Fibroblast of the aortic adventitia (primary cell): Measurements from ENCODE around the gene CSPG4. TPM values are rescaled to one million over a fixed set of nuclear protein-coding genes. Genes with fewer than 3 reads are reported as not detected.
"Not testable (repeated sequence)": the region's sequence is repeated elsewhere in the genome, so short reads cannot be mapped to it uniquely, and the experiment has no call there.

Source experiments
- DNase-seq: peaks from one replicate; pipeline ENCODE4 v3.0.0-alpha.2; 2010; ENCODE audit warnings: low read depth
- H3K4me3 ChIP-seq: 2 replicates; pipeline ENCODE4 v1.5.1; 2011; ENCODE audit warnings: low read depth, mild to moderate bottlenecking, control low read depth, low read length, moderate library complexity
- total RNA-seq: library from RNA; depleted of rRNA; stranded (reverse); fragments of >200 nt; gene quantifications from 2 replicates; pipeline ENCODE4 v1.2.3, GENCODE V29; 2012; ENCODE audit warnings: low replicate concordance
- TF ChIP-seq, protein P1 (sequence below): IDR thresholded peaks from 2 replicates; pipeline ENCODE4 v1.5.1; 2011; ENCODE audit warnings: mild to moderate bottlenecking, low read length, control low read depth, inconsistent platforms; ENCODE audit not compliant: insufficient read depth

Gene CSPG4
- total RNA-seq, 1 donor = 27.8 TPM

GRCh38 chr15:75704263-75704615 is 8.4 kb downstream of the CSPG4 start:
- no peak overlapping the region for H3K4me3 ChIP-seq
- no peak for DNase-seq
- TF ChIP-seq, protein P1, sequence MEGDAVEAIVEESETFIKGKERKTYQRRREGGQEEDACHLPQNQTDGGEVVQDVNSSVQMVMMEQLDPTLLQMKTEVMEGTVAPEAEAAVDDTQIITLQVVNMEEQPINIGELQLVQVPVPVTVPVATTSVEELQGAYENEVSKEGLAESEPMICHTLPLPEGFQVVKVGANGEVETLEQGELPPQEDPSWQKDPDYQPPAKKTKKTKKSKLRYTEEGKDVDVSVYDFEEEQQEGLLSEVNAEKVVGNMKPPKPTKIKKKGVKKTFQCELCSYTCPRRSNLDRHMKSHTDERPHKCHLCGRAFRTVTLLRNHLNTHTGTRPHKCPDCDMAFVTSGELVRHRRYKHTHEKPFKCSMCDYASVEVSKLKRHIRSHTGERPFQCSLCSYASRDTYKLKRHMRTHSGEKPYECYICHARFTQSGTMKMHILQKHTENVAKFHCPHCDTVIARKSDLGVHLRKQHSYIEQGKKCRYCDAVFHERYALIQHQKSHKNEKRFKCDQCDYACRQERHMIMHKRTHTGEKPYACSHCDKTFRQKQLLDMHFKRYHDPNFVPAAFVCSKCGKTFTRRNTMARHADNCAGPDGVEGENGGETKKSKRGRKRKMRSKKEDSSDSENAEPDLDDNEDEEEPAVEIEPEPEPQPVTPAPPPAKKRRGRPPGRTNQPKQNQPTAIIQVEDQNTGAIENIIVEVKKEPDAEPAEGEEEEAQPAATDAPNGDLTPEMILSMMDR = no peak

DNA sequence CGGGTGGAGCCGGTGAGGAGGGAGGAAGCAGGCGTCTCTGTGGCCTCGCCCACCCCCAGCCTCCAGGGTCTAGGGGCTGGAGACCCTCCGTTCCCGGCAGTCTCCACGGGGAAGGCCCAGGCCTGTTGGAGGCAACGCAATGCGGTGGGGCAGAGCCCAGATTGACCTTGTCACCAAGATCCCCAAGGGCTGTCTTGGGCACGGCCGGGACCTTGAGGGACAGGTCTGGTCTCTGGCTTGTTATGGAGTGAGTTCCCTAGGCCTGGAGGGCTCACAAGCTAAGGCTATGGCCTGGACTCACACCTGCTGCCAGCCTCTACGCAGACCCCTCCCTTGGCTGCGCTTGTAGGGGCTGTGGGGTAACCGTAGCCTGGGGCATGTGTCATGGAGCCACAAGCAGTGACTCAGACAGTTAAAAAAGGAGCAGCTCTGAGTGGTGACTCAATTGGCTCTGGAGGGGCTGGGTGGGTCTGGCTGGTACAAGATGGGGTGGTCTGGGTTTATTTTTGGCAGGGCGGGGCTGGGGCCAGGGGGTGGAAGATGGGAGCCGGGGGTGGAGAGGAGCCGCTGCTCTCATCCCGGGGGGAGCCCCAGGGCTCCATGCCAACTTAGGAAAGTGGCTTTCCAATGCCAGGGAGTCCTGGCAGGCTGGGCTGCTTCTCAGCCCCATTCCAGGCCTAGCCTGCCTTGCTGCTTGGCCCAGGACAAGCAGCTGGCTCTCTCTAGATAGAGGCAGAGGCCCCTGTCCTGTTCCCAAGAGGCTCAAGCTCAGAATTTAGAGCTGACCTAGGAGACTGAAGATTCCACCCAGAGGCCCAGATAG is 9.0 kb downstream of the CSPG4 start:
- not testable (repeated sequence) for H3K4me3 ChIP-seq, DNase-seq

DNA sequence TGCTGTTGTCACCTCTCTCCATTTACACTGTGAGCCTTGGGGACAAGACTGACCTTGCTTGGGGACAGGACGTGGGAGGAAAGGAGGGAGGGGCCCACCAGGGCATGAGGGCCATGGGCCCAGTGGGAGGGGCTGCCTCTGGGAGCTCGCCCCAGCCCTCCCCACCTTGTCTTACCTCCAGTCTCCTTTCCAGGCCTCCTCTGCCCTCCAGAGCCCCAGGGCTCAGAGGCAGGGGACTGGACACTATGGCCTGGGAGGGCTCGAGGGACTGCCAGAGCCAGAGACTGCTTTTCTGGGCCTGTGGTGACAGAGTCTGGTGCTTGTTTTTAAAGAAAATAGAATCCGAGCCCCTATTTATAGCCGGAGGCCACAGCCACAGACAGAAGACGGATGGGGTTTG is 10.2 kb downstream of the CSPG4 start:
- TF ChIP-seq, protein P1 = no peak
- DNase-seq = no peak
- no peak overlapping the region for H3K4me3 ChIP-seq

GRCh38 chr15:75701071-75702003 is 11.3 kb downstream of the CSPG4 start:
- H3K4me3 ChIP-seq, DNase-seq: not testable (repeated sequence)

DNA sequence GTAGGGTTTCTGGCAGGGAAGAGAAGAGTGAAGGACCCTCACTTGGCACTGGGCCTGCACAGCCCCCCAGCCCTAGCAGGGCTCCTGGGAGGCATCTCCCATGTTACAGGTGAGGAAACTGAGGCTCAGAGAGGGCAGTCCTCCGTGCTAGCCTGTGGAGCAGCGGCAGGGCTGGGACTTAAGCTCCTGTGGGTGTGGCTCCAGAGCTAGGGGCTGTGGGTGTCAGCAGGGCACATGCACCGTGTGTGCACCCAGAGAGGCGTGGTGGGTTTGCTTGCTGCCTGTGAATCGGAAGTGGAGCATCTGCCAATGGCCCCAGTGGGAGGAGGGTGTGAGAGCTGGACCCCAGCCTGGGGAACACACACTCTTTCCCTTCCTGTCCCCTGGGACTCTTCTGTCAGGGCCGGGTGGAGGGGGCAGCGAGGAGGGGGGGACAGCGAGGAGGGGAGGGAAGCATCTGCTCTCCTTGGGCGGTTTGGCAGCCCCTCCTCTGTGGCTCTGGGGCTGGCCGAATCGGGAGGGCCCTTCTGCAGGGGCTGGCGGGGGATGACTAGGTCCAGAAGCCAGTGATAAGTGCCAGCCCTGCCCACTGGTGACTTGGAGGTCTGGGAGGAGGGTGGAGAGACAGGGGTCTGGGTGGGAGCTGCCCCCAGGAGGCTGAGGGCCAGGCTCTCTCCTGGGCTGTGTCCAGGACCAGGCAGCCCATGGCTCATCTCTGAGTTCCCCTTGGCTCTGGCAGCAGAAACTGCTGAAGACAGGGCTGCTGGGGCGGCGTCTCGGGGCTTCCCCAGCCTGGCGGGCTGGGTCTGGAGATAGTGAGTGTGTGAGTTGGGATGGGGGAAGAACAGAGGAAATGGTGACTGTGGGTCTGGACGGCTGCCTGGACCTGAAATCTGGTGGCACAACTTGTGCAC is 12.4 kb downstream of the CSPG4 start:
- peak; percentile 74 for DNase-seq
- not testable (repeated sequence) for H3K4me3 ChIP-seq

GRCh38 chr15:75699517-75699916 is 13.1 kb downstream of the CSPG4 start:
- DNase-seq, H3K4me3 ChIP-seq: not testable (repeated sequence)

- not testable (repeated sequence) for DNase-seq, H3K4me3 ChIP-seq
These were observed 14.5 kb downstream of the CSPG4 start for GRCh38 chr15:75697974-75698747.

- TF ChIP-seq, protein P1 = no peak
- DNase-seq = no peak
- H3K4me3 ChIP-seq = no peak overlapping the region
These were observed 15.1 kb downstream of the CSPG4 start for GRCh38 chr15:75697523-75697922.
